ENCODE measurements around the gene HOXB3.
"Not testable (repeated sequence)": the region's sequence is repeated elsewhere in the genome, so short reads cannot be mapped to it uniquely, and the experiment has no call there.

Gene HOXB3

GRCh38 chr17:48541036-48541576 is 48.9 kb downstream of the HOXB3 start:
- peak; percentile 45 for DNase-seq
- no peak for TF ChIP-seq GATA1 (IDR thresholded peaks at IDR 0.05; ENCODE audit: low read depth, low read length)
- TF ChIP-seq POLR2A (IDR thresholded peaks at IDR 0.05; ENCODE audit: low read length), result no peak

GRCh38 chr17:48540213-48540612 is 49.8 kb downstream of the HOXB3 start:
- TF ChIP-seq POLR2A (IDR thresholded peaks at IDR 0.05; ENCODE audit: low read length) (no peak), GATA1 (IDR thresholded peaks at IDR 0.05; ENCODE audit: low read depth, low read length) (no peak)
- no peak for DNase-seq

GRCh38 chr17:48539177-48539576 is 50.9 kb downstream of the HOXB3 start:
- TF ChIP-seq POLR2A (IDR thresholded peaks at IDR 0.05; ENCODE audit: low read length) (no peak), GATA1 (IDR thresholded peaks at IDR 0.05; ENCODE audit: low read depth, low read length) (no peak)
- no peak for DNase-seq

- TF ChIP-seq GATA1 (IDR thresholded peaks at IDR 0.05; ENCODE audit: low read depth, low read length) (no peak), POLR2A (IDR thresholded peaks at IDR 0.05; ENCODE audit: low read length) (no peak)
- no peak for DNase-seq
Observed at GRCh38 chr17:48537316-48537715, 52.7 kb downstream of the HOXB3 start.

- DNase-seq, result not testable (repeated sequence)
Observed at GRCh38 chr17:48535793-48536559, 54.1 kb downstream of the HOXB3 start.

- no peak for DNase-seq
- no peak for TF ChIP-seq POLR2A (IDR thresholded peaks at IDR 0.05; ENCODE audit: low read length)
- TF ChIP-seq GATA1 (IDR thresholded peaks at IDR 0.05; ENCODE audit: low read depth, low read length), result no peak
Observed at GRCh38 chr17:48532261-48532660, 57.8 kb downstream of the HOXB3 start.

- no peak for TF ChIP-seq GATA1 (IDR thresholded peaks at IDR 0.05; ENCODE audit: low read depth, low read length)
- no peak for TF ChIP-seq POLR2A (IDR thresholded peaks at IDR 0.05; ENCODE audit: low read length)
- DNase-seq, result no peak
Observed at GRCh38 chr17:48530887-48531272, 59.2 kb downstream of the HOXB3 start, which contains the start of gene HOXB1. TSS of gene HOXB1 (minus strand) at chr17:48531011. CDS start at chr17:48530904, 107 bp downstream.

GRCh38 chr17:48530208-48530886 is 59.7 kb downstream of the HOXB3 start:
- TF ChIP-seq GATA1 (IDR thresholded peaks at IDR 0.05; ENCODE audit: low read depth, low read length), result no peak
- TF ChIP-seq POLR2A (IDR thresholded peaks at IDR 0.05; ENCODE audit: low read length), result no peak
- no peak for DNase-seq

GRCh38 chr17:48529683-48530009 is 60.4 kb downstream of the HOXB3 start:
- TF ChIP-seq POLR2A (IDR thresholded peaks at IDR 0.05; ENCODE audit: low read length) (no peak), GATA1 (IDR thresholded peaks at IDR 0.05; ENCODE audit: low read depth, low read length) (no peak)

GRCh38 chr17:48528936-48529682 is 60.9 kb downstream of the HOXB3 start:
- TF ChIP-seq POLR2A (IDR thresholded peaks at IDR 0.05; ENCODE audit: low read length), result no peak
- TF ChIP-seq GATA1 (IDR thresholded peaks at IDR 0.05; ENCODE audit: low read depth, low read length), result no peak

More at GRCh38 chr17:48529683-48530009, 60.4 kb downstream of the HOXB3 start:
- no peak for DNase-seq

GRCh38 chr17:48528153-48528935 is 61.7 kb downstream of the HOXB3 start:
- TF ChIP-seq POLR2A (IDR thresholded peaks at IDR 0.05; ENCODE audit: low read length), result no peak
- no peak for TF ChIP-seq GATA1 (IDR thresholded peaks at IDR 0.05; ENCODE audit: low read depth, low read length)
- DNase-seq, result no peak

More at GRCh38 chr17:48528936-48529682, 60.9 kb downstream of the HOXB3 start:
- DNase-seq, result no peak

GRCh38 chr17:48527547-48527932 is 62.5 kb downstream of the HOXB3 start:
- no peak for DNase-seq
- TF ChIP-seq GATA1 (IDR thresholded peaks at IDR 0.05; ENCODE audit: low read depth, low read length) (no peak), POLR2A (IDR thresholded peaks at IDR 0.05; ENCODE audit: low read length) (no peak)
